Cardiac muscle cell (in vitro differentiated cells and primary cell): Measurements from ENCODE around the gene SIGLEC1. TPM values are rescaled to one million over a fixed set of nuclear protein-coding genes. Genes with fewer than 3 reads are reported as not detected.
A peak's percentile ranks its signal among the peaks of the same experiment; 100 is the strongest.

ENCODE experiments used
- DNase-seq, 2 donors: peaks; one replicate each; pipeline versions ENCODE4 v3.0.0 to v3.0.0-alpha.2; 2010 to 2017; ENCODE audit warnings: low read depth in 1 of 2, low spot score in 1 of 2
- H3K27ac ChIP-seq: fragments of 200-600 bp; sonication (generic); 2 replicates; pipeline ENCODE4 v1.5.1; 2016
- H3K27me3 ChIP-seq: fragments of 200-600 bp; sonication (generic); 2 replicates; pipeline ENCODE4 v1.6.0; 2016; ENCODE audit warnings: control low read depth
- H3K36me3 ChIP-seq: fragments of 200-600 bp; sonication (generic); 2 replicates; pipeline ENCODE4 v1.5.1; 2016; ENCODE audit warnings: control low read depth
- H3K4me1 ChIP-seq: fragments of 200-600 bp; sonication (generic); 2 replicates; pipeline ENCODE4 v1.8.1; 2017; ENCODE audit warnings: low read depth, mild to moderate bottlenecking, mixed run types
- H3K4me3 ChIP-seq: fragments of 200-600 bp; sonication (generic); 2 replicates; pipeline ENCODE4 v1.5.1; 2016; ENCODE audit warnings: mild to moderate bottlenecking
- H3K9me3 ChIP-seq: fragments of 200-600 bp; sonication (generic); 2 replicates; pipeline ENCODE4 v1.5.1; 2017; ENCODE audit warnings: low read depth, mild to moderate bottlenecking, control low read depth
- CTCF ChIP-seq: IDR thresholded peaks from 2 replicates; pipeline ENCODE4 v1.5.1; 2012; ENCODE audit warnings: low read depth, mild to moderate bottlenecking, low read length
- polyA plus RNA-seq: library from polyadenylated mRNA; unstranded; fragments of >200 nt; fragmentation: Nextera tagmentation; extraction: Ambion mirVana; gene quantifications from 2 replicates; pipeline ENCODE4 v1.2.1, GENCODE V29; 2016
- total RNA-seq: library from RNA; depleted of rRNA; stranded (reverse); fragments of >200 nt; gene quantifications from 2 replicates; pipeline ENCODE4 v1.2.3, GENCODE V29; 2016

The SIGLEC1 gene
- total RNA-seq: not detected in 2 replicates
- not detected in 2 replicates for polyA plus RNA-seq

- DNase-seq: peak in 1 of 2 donors; percentile 21
- Histone ChIP-seq H3K27ac (no peak within 1 kb of the TSS), H3K4me3 (no peak within 1 kb of the TSS), H3K36me3 (no peaks in the 10 kb centered on the region), H3K27me3 (no peaks in the 10 kb centered on the region), H3K4me1 (no peaks in the 10 kb centered on the region), H3K9me3 (no peaks in the 10 kb centered on the region)
- TF ChIP-seq CTCF: no peak
Observed at GRCh38 chr20:3712279-3712873, at the start of gene SIGLEC1. TSS of gene SIGLEC1 (minus strand) at chr20:3712600. CDS start at chr20:3707128, 5,472 bp downstream.

DNA sequence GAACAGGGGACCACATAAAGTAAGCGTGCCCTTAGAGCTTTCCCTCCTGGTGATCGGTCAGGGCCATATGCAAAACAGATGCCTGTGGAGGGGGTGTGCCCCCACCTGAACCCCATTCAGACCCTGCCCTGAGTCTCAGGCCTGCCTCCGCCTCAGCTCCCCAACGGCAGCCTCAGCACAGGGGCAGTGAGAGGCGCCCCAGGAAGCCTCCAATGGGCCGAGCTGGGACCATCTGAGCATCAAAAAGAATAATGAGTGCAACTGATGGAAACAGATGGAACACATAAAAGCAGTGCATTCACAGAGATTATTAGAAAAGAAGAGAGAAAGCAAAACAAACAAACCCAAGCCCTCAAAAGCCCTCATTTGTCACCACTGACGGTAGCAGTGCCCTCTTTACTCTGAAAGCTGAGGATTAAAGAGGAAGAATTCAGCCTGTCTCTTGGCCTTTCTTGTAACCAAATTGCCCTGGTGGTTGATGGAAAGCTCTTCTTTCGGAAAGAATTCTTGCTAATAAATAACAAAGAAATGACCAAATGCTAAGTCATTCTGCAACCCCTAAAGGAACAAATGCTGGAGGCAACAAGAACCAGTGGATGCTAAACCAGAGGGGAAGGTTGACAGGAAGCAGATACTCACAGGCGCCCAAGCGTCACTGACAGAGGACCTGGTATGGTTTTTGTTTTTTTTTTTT, 48.4 kb upstream of the SIGLEC1 start:
- no peak overlapping the region for H3K4me3 ChIP-seq
- no peak for TF ChIP-seq CTCF
- no peaks in the 10 kb centered on the region for H3K9me3 ChIP-seq
- no peaks in the 10 kb centered on the region for H3K27me3 ChIP-seq
- no peak overlapping the region for H3K27ac ChIP-seq
- DNase-seq: no peak
- no peaks in the 10 kb centered on the region for H3K4me1 ChIP-seq
- H3K36me3 ChIP-seq: no peaks in the 10 kb centered on the region

- no peak for TF ChIP-seq CTCF
- no peaks in the 10 kb centered on the region for H3K4me1 ChIP-seq
- no peaks in the 10 kb centered on the region for H3K27me3 ChIP-seq
- H3K27ac ChIP-seq: no peak overlapping the region
- H3K36me3 ChIP-seq: no peaks in the 10 kb centered on the region
- H3K9me3 ChIP-seq: no peaks in the 10 kb centered on the region
- DNase-seq: no peak
- no peak overlapping the region for H3K4me3 ChIP-seq
Observed at GRCh38 chr20:3759884-3760283, 47.5 kb upstream of the SIGLEC1 start.

- DNase-seq: no peak
- no peaks in the 10 kb centered on the region for H3K27me3 ChIP-seq
- no peaks in the 10 kb centered on the region for H3K4me1 ChIP-seq
- no peaks in the 10 kb centered on the region for H3K36me3 ChIP-seq
- H3K27ac ChIP-seq: no peak overlapping the region
- H3K4me3 ChIP-seq: no peak overlapping the region
- TF ChIP-seq CTCF: no peak
- H3K9me3 ChIP-seq: no peaks in the 10 kb centered on the region
Observed at GRCh38 chr20:3759316-3759823, 47.0 kb upstream of the SIGLEC1 start.

GRCh38 chr20:3758566-3758965, 46.2 kb upstream of the SIGLEC1 start:
- Histone ChIP-seq H3K36me3 (no peaks in the 10 kb centered on the region), H3K4me1 (no peaks in the 10 kb centered on the region), H3K27me3 (no peaks in the 10 kb centered on the region), H3K9me3 (no peaks in the 10 kb centered on the region), H3K27ac (no peak overlapping the region), H3K4me3 (no peak overlapping the region)
- no peak for TF ChIP-seq CTCF
- no peak for DNase-seq
